ENCODE measurements around the gene RARRES1.

The RARRES1 gene, protein sequence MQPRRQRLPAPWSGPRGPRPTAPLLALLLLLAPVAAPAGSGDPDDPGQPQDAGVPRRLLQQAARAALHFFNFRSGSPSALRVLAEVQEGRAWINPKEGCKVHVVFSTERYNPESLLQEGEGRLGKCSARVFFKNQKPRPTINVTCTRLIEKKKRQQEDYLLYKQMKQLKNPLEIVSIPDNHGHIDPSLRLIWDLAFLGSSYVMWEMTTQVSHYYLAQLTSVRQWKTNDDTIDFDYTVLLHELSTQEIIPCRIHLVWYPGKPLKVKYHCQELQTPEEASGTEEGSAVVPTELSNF

DNA sequence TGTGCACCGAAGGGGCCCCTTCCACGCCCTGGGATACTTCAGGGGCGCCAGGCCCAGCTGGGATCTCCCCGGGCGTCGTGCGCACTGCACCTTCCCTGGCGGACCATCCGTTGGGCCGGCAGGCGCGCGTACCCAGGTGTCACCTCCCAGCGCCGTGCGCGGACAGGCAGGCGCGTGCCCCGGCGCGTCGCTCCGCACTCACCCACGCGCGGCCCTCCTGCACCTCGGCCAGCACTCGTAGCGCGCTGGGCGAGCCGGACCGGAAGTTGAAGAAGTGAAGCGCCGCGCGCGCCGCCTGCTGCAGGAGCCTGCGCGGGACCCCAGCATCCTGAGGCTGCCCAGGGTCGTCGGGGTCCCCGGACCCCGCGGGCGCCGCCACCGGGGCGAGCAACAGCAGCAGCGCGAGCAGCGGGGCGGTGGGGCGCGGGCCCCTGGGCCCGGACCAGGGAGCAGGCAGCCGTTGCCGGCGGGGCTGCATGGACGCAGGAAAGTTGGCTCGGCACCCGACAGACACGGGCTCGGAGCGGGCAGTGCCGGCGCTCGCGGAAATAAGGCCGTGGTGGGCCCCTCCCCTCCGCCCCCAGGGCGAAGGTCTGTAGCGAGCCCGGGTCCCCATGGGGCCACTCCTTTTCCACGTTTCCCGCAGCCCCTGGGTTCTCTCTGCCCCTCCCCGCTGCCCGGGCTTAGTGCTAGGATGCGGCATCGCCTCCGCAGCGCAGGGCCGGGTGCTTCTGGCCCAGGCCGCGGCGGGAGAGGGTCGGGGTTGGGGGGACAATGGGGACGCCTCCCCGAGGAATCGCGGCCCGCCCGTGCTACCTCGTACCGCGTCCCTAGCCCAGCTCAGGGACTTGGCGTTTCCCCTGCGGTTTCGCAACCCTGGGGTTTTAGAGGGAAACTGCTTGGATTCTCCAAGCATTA is at the start of gene RARRES1:
Gene RARRES1 (minus strand): TSS at position 520 of the 918 bp plus-strand sequence. CDS start 42 bp downstream, at position 478.
- no peak for DNase-seq

DNA sequence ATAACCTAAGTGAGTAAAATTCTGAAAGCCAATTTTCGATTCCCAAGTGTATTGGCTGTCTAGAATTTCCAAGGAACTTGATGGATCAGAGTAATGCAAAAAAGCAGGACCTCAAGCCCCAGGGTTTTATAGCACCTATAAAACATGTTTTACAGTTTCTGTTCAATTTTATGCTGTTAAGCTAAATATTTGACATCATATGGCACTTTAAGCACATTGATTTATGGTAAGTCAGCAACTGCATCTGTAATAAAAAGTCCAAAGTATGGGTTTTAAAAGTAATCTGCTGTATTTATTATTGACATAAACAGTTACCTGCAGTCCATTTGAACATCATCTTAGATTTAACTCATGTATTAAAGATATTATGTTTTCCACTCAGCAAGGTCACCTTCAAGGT is 49.6 kb upstream of the RARRES1 start:
- no peak for DNase-seq

DNA sequence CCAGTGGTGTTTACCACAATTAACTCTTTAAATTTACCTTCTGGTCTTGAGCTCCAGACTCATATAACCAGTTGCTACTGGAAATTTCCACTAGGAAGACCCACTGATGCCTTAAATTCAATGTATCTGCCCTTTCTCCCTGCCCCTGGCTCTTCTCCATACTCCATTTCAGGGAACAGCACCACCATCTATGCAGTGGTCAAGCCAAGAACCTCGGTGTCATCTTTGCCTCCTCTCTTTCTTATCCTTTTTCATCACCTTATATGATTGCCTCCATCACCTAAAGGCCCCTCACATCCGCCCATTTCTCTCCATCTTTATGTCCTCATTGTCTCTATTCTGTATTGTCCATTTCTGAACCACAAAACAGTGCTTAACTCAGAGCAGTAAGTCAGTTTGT is 48.9 kb upstream of the RARRES1 start:
- no peak for DNase-seq

DNA sequence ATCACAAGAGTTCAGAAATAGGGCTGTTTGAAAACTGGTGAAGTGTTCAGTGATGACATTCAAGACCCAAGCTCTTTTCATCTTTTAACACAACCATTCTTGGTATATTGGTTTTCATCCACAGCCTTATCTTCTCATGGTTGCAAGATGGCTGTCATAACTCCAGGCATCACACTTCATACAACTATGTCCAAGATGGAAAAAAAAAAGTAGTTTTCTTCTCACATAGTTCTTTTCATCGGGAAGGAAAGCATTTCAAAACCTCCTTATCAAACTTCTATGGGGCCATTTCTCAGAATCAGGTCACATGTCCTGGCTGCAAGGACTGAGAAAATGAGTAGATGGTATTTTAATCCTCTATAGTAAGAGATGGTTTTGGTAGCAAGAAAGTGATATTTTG is 48.5 kb upstream of the RARRES1 start:
- no peak for DNase-seq

DNA sequence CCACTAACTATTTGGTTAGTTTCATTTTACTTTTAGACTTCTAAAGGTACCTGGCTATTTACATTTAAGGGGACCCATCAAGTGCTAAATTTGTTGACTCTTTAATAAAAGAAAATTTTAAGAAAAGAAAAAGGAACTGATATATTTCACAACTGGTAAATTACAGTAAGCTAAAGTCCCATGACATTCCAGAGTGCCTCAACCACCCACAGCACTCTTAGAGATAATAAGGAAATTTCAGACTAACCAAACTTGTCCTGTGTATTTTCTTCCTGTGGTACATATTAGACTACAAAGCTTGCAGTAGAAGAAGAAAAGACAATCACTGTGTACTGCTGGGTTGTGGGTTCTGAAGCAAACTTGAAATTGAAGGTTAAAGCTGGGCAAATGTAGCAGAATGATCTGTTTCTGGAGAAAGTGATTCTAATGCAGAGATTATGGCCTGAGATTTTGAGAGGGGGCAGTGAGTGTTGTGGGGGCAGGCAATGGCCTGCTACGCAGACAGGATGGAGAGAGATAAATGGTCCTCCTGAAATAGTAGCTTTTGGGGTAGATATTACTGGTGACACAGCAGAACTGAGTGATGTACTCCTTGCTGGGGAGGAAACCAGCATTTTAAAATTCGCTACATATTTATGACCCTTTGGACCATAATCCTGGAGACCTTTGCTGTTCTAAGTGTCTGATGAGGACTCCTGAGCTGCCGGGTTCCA is 45.1 kb upstream of the RARRES1 start:
- no peak for DNase-seq

DNA sequence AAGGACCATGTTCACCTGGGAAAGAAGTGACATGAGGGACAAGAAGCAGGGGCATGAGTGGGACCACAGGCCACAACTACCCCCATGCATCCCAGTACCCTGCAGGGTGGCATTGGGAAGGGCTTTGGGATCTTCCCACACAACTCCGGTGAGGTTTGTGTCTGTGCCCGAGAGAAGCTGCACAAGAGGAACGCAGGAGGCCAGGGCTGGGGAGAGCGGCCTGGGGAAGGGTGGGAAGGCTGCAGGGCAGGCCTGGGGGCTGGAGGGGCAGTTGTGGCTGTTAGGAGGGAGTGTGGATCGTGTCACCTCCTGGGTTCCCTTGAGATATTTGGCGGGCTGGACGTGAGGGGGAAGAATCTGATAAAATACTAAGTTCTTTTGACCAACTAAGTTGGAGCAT is 44.3 kb upstream of the RARRES1 start:
- DNase-seq = no peak

DNA sequence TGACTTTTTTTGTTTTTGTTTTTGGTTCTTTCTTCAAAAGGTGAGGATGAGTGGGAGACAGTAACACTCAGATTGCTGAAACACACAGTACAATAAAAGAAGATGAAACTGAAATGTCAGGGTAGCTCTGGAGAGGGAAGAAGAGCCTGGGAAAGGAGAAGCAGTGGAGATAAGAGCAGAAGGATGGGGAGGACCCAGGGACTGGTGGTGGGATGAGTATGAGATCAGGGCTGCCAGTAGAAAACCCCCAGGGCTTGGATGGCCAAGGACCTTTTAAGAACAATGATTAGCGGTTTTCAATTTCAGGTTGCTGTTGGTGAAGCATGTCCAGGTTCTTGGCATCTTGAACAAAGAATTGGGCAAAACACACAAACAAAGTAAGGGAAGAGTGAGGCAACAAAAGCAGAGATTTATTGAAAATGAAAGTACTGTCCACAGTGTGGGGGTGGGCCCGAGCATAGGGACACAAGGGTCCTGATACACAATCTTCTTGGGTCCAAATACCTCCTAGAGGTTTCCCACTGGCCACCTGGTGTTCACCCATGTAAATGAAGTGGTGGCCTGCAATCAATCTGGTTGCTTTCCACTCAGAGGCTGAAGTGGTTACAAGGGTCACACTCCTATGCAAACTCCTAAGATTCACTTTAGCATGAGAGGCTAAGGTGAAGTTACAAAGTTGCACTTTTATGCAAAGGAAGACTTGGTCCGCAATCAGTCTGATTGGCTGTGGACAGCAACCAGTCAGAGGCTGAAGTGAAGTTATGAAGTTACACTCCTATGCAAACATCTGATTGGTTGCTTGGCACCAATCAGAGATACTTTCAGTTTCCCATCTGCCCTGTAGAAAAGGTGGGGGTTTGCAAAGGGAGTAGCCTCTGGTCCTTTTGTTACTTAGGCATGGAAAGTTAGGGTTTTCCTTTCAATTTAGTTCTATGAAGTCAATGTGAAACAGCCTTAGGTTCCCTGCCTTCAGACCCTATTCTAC is 43.5 kb upstream of the RARRES1 start:
- no peak for DNase-seq

DNA sequence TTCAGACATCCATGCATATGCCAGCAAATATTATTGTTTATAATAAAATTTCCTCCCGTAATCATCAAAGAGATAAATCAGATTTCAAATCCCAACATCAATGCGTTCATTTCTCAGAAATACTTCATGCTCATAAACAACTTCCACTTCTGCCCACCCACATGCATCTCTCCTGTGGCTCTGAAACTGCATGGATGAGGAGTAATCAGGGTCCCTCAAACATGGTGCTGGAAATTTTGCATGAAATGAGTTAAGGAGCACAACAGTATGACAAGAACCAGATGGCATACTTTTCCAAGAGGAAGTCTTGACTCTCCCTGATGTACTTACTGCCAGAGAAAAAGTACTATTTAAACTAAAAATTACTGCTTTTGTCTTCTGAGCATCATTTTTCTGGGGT is 42.7 kb upstream of the RARRES1 start:
- DNase-seq = no peak

DNA sequence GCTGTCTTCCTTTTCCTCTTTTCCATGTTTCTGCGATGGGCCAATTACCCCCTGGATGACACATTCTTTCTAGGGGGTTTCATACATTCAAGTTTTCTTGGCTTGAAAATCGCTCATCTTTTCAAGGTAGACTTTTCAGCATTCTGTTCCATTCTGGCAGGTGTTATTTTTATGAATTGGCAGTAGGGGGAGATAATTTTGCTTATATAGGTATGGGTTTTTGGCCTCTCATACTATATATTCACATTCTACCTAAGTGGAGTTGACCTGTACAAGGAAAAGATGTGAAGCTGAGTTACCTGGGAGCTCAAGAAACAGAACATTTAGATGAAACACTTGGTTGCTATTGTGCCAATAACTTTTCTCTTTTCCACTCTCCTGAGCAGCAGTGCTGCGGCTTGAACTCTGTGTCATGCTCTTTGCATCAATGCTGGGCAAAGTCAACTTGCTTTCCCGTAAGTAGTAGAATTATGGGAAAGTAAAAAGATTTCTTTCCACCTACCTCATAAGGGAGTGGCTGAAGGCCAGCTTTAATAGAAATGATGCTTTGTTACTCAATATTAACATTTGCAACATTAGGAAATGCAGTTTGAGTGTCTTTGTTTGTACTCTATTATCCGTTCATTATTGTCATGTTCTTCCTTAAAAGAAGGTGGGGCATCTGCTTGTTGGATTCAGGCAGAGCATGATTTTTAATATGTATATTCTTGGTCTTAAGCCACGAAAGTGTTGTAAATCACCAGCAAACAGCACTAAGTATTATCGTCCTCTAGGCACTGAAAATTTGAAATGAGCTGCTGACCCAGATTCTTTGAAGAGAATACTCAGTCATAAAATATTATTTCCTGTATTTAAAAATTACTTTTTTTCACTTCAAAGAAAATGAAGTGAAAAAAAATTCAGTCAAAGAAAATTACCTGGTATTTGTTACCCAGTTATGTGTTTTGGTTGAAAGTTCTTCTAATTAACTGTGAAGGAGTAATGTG is 41.9 kb upstream of the RARRES1 start:
- no peak for DNase-seq

DNA sequence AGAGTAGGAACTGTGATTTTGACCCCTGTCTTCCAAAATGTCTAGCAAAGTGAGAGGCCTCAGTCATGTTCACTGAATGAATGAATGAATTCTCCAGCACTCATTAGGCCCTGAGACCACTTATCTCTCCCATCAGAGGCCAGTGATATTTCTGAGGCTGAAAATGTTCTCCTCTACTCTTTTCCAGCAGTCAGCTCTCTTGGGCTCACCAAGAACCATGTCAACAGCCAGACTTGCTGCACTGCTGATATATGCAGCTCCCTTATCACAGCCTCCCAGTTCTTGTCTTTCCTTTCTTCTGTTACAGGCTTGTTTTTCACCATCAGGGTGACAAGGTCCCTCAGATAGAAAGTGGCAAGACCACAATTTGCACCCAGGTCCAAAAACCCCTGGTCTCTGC is 40.9 kb upstream of the RARRES1 start:
- DNase-seq = no peak

DNA sequence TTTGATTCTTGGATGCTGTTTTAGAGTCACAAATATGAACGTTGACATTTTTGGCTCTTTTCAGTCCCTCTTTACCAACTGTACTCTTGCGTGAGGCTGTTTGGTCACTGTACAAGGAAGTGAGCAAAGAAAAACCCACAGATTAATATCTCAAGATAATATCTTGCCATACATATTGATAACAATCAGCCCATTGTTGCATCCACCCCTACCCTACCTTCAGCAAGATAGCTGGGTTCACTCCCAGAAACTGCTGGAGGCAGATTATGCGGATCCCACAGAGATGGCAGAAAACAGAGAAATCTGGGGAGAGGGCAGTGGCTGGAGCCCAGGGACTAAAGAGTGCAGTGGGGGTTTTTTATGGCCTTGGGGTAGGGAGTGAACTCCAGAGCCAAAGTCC is 39.7 kb upstream of the RARRES1 start:
- no peak for DNase-seq

DNA sequence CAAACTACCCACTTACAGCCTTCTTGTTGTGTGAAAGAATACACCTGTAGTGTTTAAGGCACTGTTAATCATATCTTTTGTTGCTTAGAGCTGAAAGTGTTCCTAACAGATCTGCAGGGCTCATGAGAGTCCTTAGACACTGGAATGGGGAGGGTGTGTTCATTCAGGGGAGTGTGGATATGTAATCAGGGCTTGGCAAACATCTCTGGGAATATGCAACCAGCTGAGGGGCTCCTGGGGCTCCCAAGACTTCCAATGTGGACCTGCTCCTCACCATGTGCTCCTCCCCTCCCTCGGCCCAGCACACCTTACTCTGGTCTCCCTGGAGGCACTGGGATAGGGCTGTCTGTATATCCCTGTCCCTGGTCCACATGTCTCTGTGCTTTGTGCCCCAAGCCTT is 39.3 kb upstream of the RARRES1 start:
- no peak for DNase-seq

DNA sequence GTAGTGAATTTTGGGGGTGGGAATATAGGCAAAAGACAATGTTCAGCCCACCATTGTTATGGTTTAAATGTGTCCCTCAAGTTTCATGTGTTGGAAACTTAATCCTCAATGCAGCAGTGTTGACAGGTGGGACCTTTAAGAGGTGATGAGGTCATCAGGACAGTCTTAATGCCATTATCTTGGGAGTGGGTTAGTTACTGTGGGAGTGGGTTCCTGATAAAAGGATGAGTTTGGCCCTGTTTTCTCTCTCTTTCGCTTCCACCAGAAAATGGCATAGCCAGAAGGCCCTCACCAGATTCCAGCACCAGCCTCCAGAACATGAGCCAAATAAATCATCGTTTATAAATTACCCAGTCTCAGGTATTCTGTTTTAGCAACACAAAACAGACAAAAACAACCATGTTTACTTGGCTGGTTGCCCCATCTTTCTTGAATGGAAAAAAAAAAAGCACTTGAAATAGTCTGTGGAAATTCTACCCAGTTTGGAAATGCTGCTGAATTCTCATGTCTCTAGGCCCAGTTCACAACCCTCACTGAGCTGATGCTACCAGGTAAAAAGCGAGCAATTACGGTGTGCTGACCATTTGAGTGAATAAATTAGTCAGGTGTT is 38.6 kb upstream of the RARRES1 start:
- DNase-seq = no peak

DNA sequence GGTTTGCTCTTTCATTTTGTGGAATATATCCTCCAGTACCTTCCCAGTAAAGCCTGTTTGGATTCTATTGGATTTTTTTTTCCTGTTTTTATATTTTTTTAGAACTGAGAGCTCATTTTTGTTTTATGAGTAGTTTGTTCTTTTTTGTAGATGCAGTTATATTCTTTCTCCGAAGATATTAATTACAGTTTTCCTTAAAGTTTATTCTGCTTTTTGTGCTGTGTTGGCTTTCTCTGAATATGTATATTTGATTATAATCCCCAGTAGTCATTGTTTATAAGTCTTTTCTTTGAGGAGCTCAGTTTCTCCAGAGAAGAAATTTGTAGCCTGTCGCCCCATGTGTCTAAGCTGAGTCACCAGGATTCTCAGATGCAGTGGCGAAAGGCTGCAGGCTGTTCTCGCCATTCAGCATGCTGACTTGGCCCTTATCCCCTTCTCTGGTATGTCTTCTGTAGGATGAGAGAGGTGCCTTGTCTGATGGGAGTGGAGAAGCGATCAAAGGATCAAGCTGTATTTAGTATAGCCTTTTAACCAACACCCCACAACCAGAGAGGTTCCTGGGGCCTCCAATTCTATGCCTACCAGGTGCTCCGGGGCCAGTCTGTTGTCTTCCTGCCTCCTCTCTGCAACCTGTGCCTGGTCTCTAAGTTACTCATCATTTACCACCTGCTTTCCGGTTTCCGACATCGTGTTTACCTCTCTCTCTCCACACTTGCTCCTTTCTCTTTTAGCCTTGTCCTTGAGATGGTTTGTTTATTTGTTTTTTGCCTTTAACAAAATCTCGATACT is 37.9 kb upstream of the RARRES1 start:
- no peak for DNase-seq

DNA sequence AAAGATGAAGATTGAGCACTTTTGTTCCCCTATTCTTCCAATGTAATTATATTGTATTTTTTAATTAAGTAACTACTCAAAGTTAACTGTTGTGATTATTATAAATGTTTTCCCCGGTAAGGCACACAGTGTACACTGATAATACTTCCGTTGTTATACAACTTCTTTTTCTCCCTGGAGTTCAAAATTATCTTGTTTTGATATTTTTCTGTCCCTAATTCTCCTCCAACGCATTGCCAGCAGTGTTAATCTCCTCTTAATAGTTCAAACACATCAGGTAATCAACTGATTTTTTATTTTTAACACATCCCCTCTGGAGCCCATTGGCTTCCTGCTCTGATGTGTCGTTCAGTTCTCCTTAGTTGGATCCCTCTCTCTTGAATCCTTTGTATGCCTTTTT is 37.3 kb upstream of the RARRES1 start:
- DNase-seq = no peak

DNA sequence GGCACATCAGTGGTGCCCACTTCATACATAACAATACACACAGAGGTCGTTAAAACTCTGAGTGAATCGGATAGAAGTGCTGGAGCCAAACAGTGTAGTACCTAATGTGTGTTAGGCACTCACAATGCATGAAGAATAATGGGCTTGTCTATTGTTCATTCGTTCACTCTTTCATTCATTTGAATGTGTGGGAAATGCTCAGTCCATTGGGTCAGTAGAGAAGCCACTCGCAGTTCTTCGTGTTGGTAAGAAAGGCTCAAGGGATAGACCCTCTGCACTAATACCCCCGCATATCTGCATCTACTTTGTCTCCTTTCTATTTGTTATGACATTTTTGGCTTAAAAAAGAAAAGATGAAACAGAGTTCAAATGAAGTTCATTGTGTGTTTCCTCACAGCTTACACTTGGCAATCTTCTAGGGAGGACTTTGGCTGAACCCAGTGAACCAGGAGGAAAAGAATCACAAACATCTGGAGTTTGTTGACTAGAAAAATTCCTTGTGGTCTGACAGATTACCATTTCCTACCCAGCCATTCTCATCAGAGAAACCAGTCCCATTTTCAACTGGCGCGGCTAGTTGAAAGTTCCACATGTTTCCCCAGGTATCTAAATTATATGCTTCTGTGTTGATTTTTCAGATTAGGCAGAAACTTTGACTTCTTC is 36.8 kb upstream of the RARRES1 start:
- peak in 1 of 2 experiments; percentile 67 for DNase-seq

DNA sequence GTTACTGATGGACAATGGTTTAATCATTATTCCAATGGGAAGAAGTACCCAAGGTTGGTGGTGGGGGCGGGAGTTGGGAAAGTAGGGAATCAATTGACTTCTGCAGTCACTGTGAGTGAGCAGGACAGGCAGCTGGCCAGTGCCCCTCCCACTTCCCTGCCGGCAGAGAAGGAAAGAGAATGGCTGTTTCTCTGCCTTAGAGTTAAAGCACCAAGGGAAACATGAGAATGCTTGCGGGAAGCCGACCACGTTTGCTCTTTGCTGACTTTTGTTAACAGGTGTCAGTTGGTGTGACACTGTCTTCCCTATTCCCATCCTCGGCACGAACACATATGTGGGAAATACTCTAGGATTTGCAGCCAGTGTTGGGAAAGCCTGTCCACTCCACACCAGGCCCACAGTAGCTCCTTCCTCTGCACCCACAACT is 36.1 kb upstream of the RARRES1 start:
- DNase-seq = no peak

DNA sequence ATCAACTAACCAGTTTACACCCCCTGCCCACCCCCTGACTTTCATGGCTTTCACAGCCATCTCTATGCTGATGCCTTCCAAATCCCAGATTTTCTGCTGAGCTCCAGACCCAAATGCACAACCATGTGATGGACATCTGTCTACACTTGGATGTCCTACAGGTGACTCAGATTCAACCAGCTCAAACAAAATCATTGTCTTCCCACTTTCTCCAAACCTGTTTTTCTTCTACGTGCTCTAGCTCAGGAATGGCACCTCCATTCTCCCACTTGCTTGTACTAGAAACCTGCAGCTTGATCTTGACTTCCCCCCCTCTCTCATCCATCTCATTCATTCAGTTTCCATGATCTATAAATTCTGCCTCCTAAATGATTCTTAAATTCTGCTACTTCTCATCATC is 34.1 kb upstream of the RARRES1 start:
- no peak for DNase-seq
